Activated naive CD4-positive, alpha-beta T cell treated with anti-CD3 and anti-CD28 coated beads, Interleukin-2, amount 50 U/mL, for 72 hours (primary cell): Measurements from ENCODE around the gene SUN3. TPM values are rescaled to one million over a fixed set of nuclear protein-coding genes. Genes with fewer than 3 reads are reported as not detected.
A peak's percentile ranks its signal among the peaks of the same experiment; 100 is the strongest.

Experiments used
- ATAC-seq, 2 donors: fragments of 150-1000 bp; cut with Tn5 transposase; 2 replicates each; pipeline ENCODE4 v1.10.0; 2021; ENCODE audit warnings: mild to moderate bottlenecking in 2 of 2, moderate library complexity in 2 of 2
- DNase-seq, 2 donors: peaks; one replicate each; pipeline ENCODE4 v3.0.0; 2021 to 2022; ENCODE audit warnings: low spot score in 2 of 2
- H3K27ac Mint-ChIP-seq, 2 donors: one replicate each; pipeline ENCODE4 v1.8.0; 2022; ENCODE audit warnings: mild to moderate bottlenecking in 2 of 2, mixed read lengths in 2 of 2
- H3K36me3 Mint-ChIP-seq, 2 donors: one replicate each; pipeline ENCODE4 v1.8.0; 2022; ENCODE audit warnings: mixed read lengths in 2 of 2
- H3K9me3 Mint-ChIP-seq, 2 donors: one replicate each; pipeline ENCODE4 v1.8.0; 2022; ENCODE audit warnings: mixed read lengths in 2 of 2
- total RNA-seq, 2 donors: library from RNA; stranded (reverse); gene quantifications; one replicate each; pipeline ENCODE4 v1.2.3, GENCODE V29; 2022

The SUN3 gene, protein sequence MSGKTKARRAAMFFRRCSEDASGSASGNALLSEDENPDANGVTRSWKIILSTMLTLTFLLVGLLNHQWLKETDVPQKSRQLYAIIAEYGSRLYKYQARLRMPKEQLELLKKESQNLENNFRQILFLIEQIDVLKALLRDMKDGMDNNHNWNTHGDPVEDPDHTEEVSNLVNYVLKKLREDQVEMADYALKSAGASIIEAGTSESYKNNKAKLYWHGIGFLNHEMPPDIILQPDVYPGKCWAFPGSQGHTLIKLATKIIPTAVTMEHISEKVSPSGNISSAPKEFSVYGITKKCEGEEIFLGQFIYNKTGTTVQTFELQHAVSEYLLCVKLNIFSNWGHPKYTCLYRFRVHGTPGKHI
- not detected for total RNA-seq

DNA sequence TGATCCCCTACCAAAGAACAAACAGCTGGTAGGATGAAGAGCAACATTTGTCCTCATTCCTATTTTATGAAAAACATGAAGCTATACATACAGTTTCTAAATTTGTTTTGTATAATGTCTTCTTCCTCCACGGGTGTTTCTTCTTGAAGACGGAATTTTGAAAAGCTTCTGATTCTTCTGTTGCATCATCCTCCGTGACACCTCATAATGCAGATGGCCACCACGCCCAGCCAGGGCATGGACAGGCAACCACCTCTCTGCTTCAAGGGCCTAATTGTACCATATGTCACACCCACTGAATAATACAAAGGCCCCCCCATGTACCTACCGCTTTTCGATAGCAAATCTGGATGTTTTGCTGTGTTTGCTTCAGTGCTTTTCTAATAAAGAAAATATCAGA lies at the start of gene SUN3:
SUN3 (minus strand) TSS at position 170 of the 400 bp plus-strand sequence; CDS start at position 1, 169 bp downstream.
- no peak for DNase-seq
- Mint-ChIP-seq H3K9me3 (peaks cover 0 to 4% of the 10 kb centered on the region in 2 donors), H3K27ac (no peak within 1 kb of the TSS), H3K36me3 (no peaks in the 10 kb centered on the region)
- ATAC-seq: no peak

DNA sequence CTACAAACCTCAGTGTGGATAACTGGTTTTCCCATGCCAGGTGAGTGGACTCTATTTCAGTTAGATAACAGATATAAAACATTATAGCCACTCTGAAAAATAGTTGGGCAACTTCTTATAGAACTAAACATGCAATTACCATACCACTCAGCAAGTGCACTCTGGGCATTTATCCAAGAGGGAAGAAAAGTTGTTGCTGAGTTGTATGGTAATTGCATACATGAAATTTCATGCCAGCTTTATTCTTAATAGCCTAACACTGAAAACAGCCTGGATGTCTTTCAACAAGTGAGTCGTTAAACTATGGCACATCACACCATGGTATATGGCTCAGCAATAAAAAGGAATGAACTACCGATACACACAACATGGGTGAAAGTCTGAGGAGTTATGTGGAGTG lies 49.6 kb upstream of the SUN3 start:
- DNase-seq (no peak), ATAC-seq (no peak)
- no peak overlapping the region for H3K27ac Mint-ChIP-seq
- H3K36me3 Mint-ChIP-seq: no peaks in the 10 kb centered on the region
- H3K9me3 Mint-ChIP-seq: no peaks in the 10 kb centered on the region

DNA sequence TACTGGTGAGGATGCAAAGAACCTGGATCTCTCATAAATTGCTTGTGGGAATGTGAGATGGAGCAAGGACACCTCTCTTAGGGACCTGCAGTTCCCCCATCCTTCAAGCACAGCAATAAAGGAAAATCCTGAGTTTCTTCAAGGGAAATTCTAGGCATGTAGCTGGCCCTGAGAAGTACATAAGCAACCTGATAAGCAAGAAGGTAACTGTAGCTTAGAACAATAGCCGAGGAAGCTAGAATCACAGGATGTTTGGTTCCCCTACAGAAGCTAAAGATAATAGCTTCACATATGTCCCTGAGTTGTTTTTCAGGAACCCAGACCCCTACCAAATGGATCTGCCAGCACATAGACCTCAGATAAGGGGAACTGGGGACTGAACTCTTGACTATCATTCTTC lies 48.5 kb upstream of the SUN3 start:
- Mint-ChIP-seq H3K9me3 (peaks cover 0 to under 1% of the 10 kb centered on the region in 2 donors), H3K36me3 (peaks cover 0 to 1% of the 10 kb centered on the region in 2 donors), H3K27ac (no peak overlapping the region)
- DNase-seq (no peak), ATAC-seq (no peak)

DNA sequence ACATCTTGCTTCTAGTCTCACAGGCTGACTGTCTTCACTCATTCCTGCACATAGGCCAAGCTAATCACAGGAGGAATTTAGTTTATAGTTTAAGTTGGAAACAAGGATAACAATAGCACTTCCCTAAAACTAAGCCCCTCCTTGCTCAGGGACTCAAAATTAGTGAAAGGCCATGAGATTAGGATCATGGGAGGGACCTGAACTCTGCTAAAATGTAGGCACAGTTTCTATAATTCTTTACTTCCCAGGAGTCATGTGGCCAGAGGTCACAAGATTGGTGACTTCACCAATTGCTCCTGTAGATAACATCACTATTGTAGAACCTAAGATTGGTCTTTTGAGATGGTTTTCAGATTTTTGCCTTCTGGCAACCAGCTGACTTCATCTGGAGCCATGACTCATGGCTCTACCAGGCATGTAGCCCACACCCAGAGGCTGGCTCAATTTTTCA lies 45.3 kb upstream of the SUN3 start:
- DNase-seq (no peak), ATAC-seq (peak; percentile 58 to 80)
- H3K27ac Mint-ChIP-seq: peak overlapping the region in 1 of 2 donors; percentile 41
- H3K36me3 Mint-ChIP-seq: peaks cover 0 to 10% of the 10 kb centered on the region in 2 donors
- peaks cover 7 to 8% of the 10 kb centered on the region in 2 donors for H3K9me3 Mint-ChIP-seq

DNA sequence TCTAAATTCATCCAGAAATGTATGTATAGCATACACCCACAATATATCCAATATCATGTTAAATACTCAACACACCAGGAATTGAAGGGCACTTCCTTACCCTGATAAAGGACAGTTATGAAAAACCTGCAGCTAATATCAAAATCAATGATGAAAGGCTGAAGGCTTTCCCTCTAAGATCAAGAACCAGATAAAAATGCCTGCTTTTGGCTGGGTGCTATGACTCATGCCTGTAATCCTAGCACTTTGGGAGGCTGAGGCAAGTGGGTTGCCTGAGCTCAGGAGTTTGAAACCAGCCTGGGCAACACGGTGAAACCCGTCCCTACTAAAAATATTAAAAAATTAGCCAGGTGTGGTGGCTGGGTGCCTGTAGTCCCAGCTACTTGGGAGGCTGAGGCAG lies 38.6 kb upstream of the SUN3 start:
- DNase-seq: no peak
- no peak overlapping the region for H3K27ac Mint-ChIP-seq
- no peak for ATAC-seq
- peaks cover 7 to 13% of the 10 kb centered on the region in 2 donors for H3K9me3 Mint-ChIP-seq
- peaks cover 6 to 15% of the 10 kb centered on the region in 2 donors for H3K36me3 Mint-ChIP-seq

DNA sequence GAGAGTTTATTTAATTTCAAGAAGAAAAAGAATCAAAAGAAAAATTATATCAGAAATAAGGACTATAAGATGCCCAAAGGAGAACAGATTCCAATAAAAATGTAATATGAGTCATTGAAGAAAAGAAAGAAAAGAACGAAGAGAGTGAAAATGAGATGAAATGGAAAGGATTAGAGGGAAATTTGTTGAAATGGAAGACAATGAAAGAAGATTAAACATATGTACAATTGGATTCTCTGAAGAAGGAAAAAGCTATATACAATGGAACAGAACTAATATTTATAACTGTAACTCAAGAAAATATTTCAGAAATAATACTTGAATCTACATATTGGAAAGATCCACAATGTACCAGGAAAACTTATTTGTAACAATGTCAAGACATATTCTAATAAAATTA lies 35.1 kb upstream of the SUN3 start:
- Mint-ChIP-seq H3K9me3 (peaks cover 0 to 5% of the 10 kb centered on the region in 2 donors), H3K36me3 (peaks cover 6% of the 10 kb centered on the region in 2 donors), H3K27ac (no peak overlapping the region)
- DNase-seq (no peak), ATAC-seq (no peak)

DNA sequence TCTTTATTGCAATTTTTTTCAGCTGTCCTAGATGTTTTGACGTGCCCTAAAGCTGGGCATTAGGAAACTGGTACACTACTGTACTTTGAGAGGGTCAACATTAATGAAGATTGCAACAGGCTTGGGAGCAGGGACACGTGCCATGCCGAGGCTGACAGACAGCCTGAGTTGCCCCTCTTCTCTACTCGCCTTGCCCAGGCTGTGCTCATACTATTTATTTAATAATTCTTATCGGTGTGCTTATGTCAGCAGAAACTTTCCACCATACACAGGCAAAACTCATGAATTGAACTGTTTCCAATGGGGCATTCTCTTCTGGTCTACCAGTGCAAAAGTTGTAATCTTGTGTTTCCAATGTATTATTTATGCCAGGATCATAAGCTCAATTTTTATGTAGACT lies 30.8 kb upstream of the SUN3 start:
- H3K9me3 Mint-ChIP-seq: peaks cover 0 to 17% of the 10 kb centered on the region in 2 donors
- no peak for DNase-seq
- peaks cover 14 to 17% of the 10 kb centered on the region in 2 donors for H3K36me3 Mint-ChIP-seq
- no peak for ATAC-seq
- no peak overlapping the region for H3K27ac Mint-ChIP-seq

DNA sequence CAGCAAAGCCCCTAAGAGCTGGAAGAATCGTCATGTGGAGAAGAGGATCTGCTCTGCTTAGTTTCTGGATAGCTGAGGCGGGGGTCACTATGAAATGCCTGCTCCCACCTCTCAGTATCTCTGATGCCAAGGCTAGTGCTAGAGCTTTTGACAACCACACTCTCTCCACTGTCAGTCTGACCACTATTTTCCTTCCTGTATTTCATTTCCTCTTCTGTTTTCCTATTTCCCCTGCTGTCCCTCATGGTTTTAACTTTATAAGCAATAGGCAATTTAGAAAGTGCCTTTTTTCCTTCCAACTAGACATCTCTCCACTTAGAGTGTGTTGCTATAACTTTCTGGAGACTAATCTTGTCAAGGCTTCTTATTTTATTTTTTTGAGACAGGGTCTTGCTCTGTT lies 30.1 kb upstream of the SUN3 start:
- DNase-seq (no peak), ATAC-seq (no peak)
- Mint-ChIP-seq H3K36me3 (peaks cover 14 to 17% of the 10 kb centered on the region in 2 donors), H3K27ac (no peak overlapping the region), H3K9me3 (peaks cover 0 to 17% of the 10 kb centered on the region in 2 donors)

DNA sequence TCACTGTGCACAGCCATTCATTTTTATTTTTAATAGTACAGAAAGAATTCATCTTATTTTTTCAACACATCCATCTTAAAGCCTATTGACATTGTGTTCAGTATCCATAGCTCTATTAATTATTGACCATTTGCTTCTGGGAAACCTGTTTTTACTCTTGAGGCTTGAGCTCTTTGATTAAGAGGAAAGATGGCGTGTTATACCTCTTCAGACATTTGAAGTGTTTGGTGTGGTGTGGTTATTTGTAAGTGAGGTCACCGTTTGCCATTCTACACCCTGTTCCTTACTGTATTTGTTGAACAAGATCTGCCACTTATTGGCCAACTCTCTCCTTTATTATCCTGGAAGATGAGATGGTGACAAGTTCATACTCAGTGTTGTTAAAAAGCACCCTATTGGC lies 24.8 kb upstream of the SUN3 start:
- Mint-ChIP-seq H3K27ac (no peak overlapping the region), H3K36me3 (peaks cover 9 to 10% of the 10 kb centered on the region in 2 donors), H3K9me3 (peaks cover 0 to 12% of the 10 kb centered on the region in 2 donors)
- DNase-seq (no peak), ATAC-seq (no peak)

DNA sequence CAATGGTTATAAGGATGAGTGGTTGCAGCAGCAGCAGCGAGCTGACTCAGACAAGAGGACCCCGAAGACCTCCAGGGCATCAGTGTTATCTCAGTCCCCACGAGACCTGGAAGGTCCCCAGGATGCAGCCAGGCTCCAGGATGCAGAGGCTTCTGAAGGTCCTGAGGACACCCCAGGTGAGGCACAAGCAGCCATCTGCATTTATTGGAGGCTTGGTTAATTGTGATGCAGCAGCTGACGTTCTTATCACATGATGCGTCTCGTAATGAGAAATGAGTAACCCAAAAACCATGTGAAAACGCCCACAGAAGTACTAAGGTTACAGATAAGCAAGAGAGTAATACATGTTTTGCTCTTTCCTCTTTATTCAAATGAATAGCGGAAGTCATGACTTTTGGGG lies 23.8 kb upstream of the SUN3 start:
- no peak overlapping the region for H3K27ac Mint-ChIP-seq
- peak in 1 of 2 donors; percentile 63 for ATAC-seq
- peaks cover 0 to 6% of the 10 kb centered on the region in 2 donors for H3K9me3 Mint-ChIP-seq

DNA sequence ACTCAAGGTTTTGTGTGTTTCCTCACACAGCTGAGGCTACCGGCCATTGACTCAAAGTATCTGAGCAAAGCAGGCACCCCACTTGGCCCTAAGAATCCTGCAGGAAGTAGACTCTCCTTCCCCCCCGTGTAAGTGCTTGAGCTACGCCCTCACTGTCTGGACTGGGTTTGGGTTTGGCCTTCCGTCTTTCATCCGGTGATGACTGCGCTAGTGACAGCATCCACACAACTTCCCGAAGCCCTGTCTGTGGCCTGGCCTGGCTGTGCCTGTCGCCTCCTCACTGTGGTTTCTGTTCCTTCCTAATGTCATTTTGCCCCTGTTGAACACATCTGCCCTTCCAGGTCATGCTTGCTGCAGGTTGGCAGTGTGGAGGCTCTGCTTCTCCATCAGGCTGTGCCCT lies 20.9 kb upstream of the SUN3 start:
- no peak for ATAC-seq
- Mint-ChIP-seq H3K27ac (peak overlapping the region in 1 of 2 donors; percentile 5), H3K36me3 (no peaks in the 10 kb centered on the region), H3K9me3 (no peaks in the 10 kb centered on the region)
- no peak for DNase-seq

More for the DNA sequence above, 23.8 kb upstream of the SUN3 start:
- peaks cover 9 to 10% of the 10 kb centered on the region in 2 donors for H3K36me3 Mint-ChIP-seq
- DNase-seq: no peak

DNA sequence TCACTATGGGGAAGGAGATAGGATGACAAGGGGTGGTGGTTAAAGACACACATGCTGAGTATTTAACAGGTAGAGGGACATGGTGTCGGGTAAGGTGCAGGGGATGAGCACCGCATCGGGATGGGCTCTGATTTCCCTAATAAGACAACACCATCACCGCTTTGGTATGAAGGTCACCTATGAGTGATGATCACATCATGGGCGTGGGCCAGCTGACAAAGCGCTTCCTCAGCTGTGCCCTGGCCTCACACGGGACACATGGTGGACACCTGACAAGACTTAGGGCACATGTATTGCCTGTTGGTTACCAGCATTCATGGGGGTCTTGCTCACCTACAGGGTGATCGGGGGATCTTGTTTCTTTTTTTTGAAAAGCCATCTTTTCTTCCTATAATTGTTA lies 19.2 kb upstream of the SUN3 start:
- no peaks in the 10 kb centered on the region for H3K9me3 Mint-ChIP-seq
- H3K36me3 Mint-ChIP-seq: no peaks in the 10 kb centered on the region
- no peak for ATAC-seq
- no peak overlapping the region for H3K27ac Mint-ChIP-seq
- no peak for DNase-seq

DNA sequence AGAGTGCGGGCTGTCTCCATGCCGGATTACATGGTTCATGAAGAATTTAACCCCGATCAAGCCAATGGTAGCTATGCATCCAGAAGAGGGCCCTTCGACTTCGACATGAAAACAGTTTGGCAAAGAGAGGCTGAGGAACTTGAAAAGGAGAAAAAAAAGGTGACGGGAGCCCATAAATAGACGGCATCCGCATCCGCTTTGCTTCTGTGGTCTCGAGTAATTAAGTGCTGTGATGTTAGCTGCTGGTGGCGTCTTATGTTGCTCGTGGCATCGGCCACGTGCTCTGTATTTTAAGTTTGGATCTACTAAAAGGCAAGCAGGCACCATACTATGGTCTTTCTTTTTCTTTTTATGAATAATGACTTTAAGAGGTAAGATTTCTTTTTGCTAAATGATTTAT lies 17.6 kb upstream of the SUN3 start:
- Mint-ChIP-seq H3K9me3 (no peaks in the 10 kb centered on the region), H3K27ac (peak overlapping the region in 1 of 2 donors; percentile 29), H3K36me3 (no peaks in the 10 kb centered on the region)
- ATAC-seq (peak in 1 of 2 donors; percentile 29), DNase-seq (no peak)

DNA sequence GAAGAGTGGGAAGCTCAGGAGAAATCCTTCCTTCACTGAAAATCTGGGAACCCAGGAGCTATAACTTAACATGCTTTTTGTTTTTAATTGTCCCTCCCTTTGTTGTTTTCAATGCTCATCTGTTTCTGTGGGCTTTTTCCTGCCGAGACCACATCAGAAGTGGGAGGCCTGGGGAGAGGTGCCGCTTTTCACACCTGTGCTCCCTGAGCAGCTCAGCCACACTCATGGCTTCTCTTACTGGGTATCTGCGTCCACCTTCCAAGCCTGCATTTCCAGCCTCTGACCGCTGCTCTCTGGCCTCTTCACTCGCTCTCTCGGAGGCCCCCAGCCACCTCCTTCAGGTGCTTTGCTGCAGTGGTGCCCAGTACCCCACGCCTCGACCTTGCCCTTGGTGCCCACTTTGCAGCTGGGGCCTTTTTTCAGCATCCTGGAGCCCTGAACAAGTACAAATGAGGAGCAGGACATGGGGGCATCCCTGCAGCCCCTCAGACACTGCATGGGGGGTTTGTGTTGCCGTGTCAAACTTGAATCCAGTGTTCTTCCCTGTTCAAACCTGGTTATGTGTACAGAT lies 16.4 kb upstream of the SUN3 start:
- no peak for DNase-seq
- Mint-ChIP-seq H3K9me3 (no peaks in the 10 kb centered on the region), H3K27ac (no peak overlapping the region), H3K36me3 (no peaks in the 10 kb centered on the region)
- ATAC-seq: peak in 1 of 2 donors; percentile 39

DNA sequence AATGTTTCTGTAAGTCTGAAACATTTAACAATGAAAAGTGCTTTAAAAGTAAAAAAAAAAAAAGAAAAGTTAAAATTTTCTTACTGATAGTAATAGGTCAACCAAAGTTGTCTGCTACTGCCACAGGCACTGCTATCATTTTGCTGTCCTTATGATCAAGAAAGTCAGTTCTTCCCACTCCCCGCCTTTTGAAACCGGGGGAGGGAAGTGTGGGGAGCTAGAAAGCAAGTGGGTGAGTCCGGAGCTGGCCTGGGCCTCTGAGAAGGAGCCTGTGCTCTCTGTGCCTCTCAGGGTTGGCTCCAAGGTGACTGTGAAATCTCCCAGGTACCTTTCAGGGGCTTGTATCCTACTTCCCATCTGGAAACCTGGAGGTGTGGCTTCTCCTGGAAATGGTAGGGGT lies 13.7 kb upstream of the SUN3 start:
- DNase-seq: no peak
- Mint-ChIP-seq H3K27ac (peak overlapping the region in 1 of 2 donors; percentile 75), H3K9me3 (no peaks in the 10 kb centered on the region), H3K36me3 (no peaks in the 10 kb centered on the region)
- no peak for ATAC-seq

DNA sequence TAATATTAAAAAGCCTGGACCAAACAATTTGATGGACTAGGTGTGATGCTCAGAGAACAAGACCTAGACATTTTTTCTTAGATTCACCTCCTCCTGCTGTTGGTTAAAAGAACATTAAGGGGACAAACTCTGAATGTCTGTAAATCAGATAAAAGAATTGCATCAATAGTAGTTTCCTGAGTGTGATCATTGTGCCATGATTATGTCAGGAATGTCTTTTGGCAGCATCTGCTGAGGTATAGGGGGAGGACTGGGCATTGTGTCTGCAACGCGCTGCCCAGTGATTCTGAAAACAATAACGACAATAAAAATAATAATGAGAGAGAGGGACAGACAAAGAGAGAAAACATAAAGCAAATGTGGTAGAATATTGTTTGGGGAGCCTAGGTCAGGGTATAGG lies 13.3 kb upstream of the SUN3 start:
- DNase-seq: no peak
- no peaks in the 10 kb centered on the region for H3K36me3 Mint-ChIP-seq
- no peak for ATAC-seq
- H3K9me3 Mint-ChIP-seq: no peaks in the 10 kb centered on the region
- H3K27ac Mint-ChIP-seq: peak overlapping the region in 1 of 2 donors; percentile 75

DNA sequence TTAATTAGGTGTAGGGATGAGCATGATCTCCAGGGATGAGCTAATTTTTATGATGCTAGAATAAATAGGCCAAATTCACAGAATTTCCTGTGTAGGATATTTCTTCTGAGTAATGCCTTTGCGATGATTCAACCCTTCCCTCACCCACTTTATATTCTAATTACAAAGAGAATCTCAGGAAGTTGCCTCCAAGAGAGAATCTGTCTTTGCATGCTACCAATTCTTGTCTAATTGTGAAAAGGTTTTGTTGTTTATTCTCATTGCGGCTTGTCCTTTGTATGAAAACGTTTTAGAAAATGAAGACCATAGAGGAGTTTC lies 12.7 kb upstream of the SUN3 start:
- Mint-ChIP-seq H3K27ac (peak overlapping the region; percentile 70 to 75), H3K9me3 (no peaks in the 10 kb centered on the region), H3K36me3 (no peaks in the 10 kb centered on the region)
- DNase-seq (no peak), ATAC-seq (peak; percentile 65 to 74)
